ENCODE measurements around the gene MOB1A.

GRCh38 chr2:74225698-74226459 is 47.2 kb upstream of the MOB1A start:
- no peak for TF ChIP-seq CTCF (IDR thresholded peaks at IDR 0.05)
- TF ChIP-seq POLR2A (IDR thresholded peaks at IDR 0.05) = no peak
